D721Med (cell line): ENCODE measurements around the gene SLC10A3.

Experiments used
- DNase-seq: peaks from one replicate; pipeline ENCODE4 v3.0.0; 2011; ENCODE audit warnings: low spot score; ENCODE audit not compliant: insufficient read length
- FAIRE-seq: peaks from 2 replicates; lab custom pipeline; 2011; peaks lifted over from hg19 to GRCh38; lab: Jason Lieb, UNC
- CTCF ChIP-seq: IDR thresholded peaks from 2 replicates; pipeline ENCODE4 v1.5.1; 2012; ENCODE audit warnings: mild to moderate bottlenecking, control low read depth; ENCODE audit not compliant: insufficient read depth; ENCODE audit errors: missing control alignments

The SLC10A3 gene

GRCh38 chrX:154486396-154487207 lies 3.8 kb downstream of the SLC10A3 start, which contains the start of gene UBL4A:
TSS of gene UBL4A (minus strand) at chrX:154486615. CDS start at chrX:154486584, 31 bp downstream.
- FAIRE-seq = no peak
- TF ChIP-seq CTCF = no peak
- peak; percentile 55 for DNase-seq

DNA sequence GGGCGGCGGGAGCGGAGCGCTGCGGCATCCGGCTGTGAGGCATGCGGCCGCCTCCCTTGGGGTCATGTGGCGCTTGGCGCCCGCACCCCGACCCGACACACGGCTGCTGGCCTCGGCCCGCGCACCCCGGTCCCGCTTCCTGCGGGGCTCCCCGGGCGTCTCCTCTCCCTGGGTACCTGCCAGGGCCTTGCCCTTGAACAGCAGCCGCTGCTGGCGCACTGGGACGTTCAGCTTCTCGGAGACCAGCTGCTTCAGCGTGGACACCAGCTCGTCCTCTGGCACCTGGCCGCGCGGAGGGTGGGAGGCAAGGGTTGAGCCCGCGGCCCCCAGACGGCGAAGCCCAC lies 4.4 kb downstream of the SLC10A3 start:
- no peak for TF ChIP-seq CTCF
- no peak for DNase-seq
- FAIRE-seq = no peak

- FAIRE-seq (no peak), DNase-seq (no peak)
- no peak for TF ChIP-seq CTCF
Observed at GRCh38 chrX:154485150-154486051, 5.0 kb downstream of the SLC10A3 start.

DNA sequence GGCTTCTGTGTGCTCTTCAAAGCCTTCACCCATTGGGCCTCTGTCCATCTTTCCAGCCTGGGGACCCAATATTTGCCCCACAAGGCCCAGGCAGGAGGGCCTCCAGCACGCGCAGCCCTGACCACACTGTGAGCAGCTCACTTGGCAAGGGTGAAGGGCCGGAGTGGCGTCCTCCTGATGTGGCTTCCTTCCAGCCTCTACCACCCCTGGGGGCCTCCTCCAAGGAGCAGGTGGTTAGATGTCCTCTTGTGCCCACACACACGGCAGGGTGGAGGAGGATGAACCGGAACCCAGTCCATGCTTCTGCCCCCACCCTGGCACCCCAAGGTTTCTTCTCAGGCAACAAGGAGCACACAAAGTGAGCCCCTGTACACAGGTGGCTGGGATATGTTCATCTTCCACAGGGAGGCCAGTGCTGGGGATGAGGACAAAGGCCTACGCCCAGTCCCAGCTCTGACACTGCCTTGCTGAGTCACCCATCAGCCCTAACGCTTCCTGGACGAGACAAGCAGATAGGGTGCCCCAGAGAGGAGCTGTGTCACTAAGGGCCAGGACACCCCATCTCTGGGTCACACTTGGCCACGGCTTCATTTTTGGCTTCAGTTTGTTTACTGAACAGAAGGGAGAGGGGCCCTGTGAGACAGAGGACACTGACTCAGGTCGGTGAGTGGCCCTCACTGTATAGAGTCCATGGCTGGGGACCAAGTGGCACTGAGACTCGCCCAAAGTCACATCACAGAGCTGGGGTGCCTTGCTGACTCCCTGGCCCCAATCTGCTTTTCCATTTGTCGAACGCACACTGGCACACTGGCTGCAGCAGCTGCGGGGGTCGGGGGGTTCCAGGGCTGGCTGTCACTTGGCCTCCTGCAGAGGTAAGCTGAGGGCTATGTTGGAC lies 5.9 kb downstream of the SLC10A3 start:
- FAIRE-seq (no peak), DNase-seq (no peak)

GRCh38 chrX:154483325-154483724 lies 7.1 kb downstream of the SLC10A3 start:
- DNase-seq = no peak
- TF ChIP-seq CTCF = no peak
- FAIRE-seq = no peak

More for the DNA sequence above, 5.9 kb downstream of the SLC10A3 start:
- TF ChIP-seq CTCF = no peak

DNA sequence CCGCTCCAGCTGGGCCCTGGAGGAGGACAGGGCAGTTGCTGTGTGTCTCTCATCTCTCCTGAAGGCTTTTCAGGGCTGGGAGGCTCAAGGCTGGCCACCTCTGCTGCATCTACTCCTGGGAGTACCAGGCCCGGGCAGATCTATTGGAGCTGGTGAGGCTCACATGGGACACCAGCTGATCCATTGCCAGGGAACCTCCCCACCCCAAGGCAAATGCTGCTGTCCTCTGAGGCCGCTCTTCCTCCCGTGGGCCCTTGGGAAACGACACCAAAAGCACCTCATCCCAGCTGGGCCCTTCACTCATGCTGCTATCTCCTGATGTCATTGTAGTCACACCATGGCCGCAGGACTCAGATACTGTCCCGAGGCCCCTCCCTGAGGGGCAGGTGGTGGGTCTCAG lies 7.6 kb downstream of the SLC10A3 start:
- FAIRE-seq = no peak
- no peak for TF ChIP-seq CTCF
- no peak for DNase-seq
